CD14-positive monocyte (primary cell): ENCODE results near the gene TTC39B. TPM values are rescaled to one million over a fixed set of nuclear protein-coding genes. Genes with fewer than 3 reads are reported as not detected.

Experiments used
- DNase-seq, 3 donors: peaks; one replicate each; pipeline ENCODE4 v3.0.0-alpha.2; 2011 to 2022
- H2AFZ ChIP-seq: 2 replicates; pipeline ENCODE4 v1.6.0; 2012; ENCODE audit warnings: mild to moderate bottlenecking, low read depth, low read length, inconsistent platforms; ENCODE audit not compliant: insufficient read depth, poor library complexity, severe bottlenecking
- H3K27ac ChIP-seq, 2 donors: 1 replicate in 1 of 2; 2 replicates in 1 of 2; pipeline ENCODE4 v1.5.1; 2012 to 2013; ENCODE audit warnings: low read length in 2 of 2, control low read depth in 1 of 2, inconsistent platforms in 1 of 2, low read depth in 1 of 2, mild to moderate bottlenecking in 1 of 2
- H3K27me3 ChIP-seq, 2 donors: one replicate each; pipeline versions ENCODE4 v1.6.0 to v1.6.1; 2011 to 2013; ENCODE audit warnings: low read length in 2 of 2; ENCODE audit not compliant: control insufficient read depth in 2 of 2, insufficient read depth in 2 of 2
- H3K36me3 ChIP-seq, 2 donors: replicated peaks in 1 of 2; 1 replicate in 1 of 2; 2 replicates in 1 of 2; pipeline versions ENCODE4 v1.5.1 to v1.6.1; 2012 to 2013; ENCODE audit warnings: low read length in 2 of 2, control low read depth in 1 of 2, inconsistent platforms in 1 of 2, mild to moderate bottlenecking in 1 of 2; ENCODE audit not compliant: insufficient read depth in 2 of 2, control insufficient read depth in 1 of 2
- H3K4me1 ChIP-seq, 2 donors: 1 replicate in 1 of 2; 2 replicates in 1 of 2; pipeline versions ENCODE4 v1.5.1 to v1.6.1; 2012 to 2013; ENCODE audit warnings: low read length in 2 of 2, control low read depth in 1 of 2, inconsistent platforms in 1 of 2, mild to moderate bottlenecking in 1 of 2, moderate library complexity in 1 of 2; ENCODE audit not compliant: insufficient read depth in 2 of 2, control insufficient read depth in 1 of 2
- H3K4me2 ChIP-seq: replicated peaks from 2 replicates; pipeline ENCODE3; 2012; ENCODE audit warnings: low read length, moderate library complexity, mild to moderate bottlenecking; ENCODE audit not compliant: poor library complexity, severe bottlenecking; ENCODE audit errors: extremely low read depth
- H3K4me3 ChIP-seq, 3 experiments: fragments of 200-600 bp in 1 of 3; sonication (generic) in 1 of 3; replicated peaks in 1 of 3; 1 replicate in 2 of 3; 2 replicates in 1 of 3; pipeline ENCODE4 v1.5.1; 2011 to 2013; ENCODE audit warnings: low read length in 3 of 3, mild to moderate bottlenecking in 3 of 3, control low read depth in 2 of 3, low read depth in 2 of 3, inconsistent platforms in 1 of 3, moderate library complexity in 1 of 3
- H3K79me2 ChIP-seq: 2 replicates; pipeline ENCODE4 v1.6.0; 2012; ENCODE audit warnings: mild to moderate bottlenecking, control low read depth, inconsistent platforms, low read length, moderate library complexity; ENCODE audit not compliant: insufficient read depth
- H3K9ac ChIP-seq: 2 replicates; pipeline ENCODE4 v1.6.0; 2017; ENCODE audit warnings: low read length, mild to moderate bottlenecking; ENCODE audit not compliant: insufficient read depth, poor library complexity, severe bottlenecking
- H3K9me3 ChIP-seq, 2 donors: replicated peaks in 1 of 2; 1 replicate in 1 of 2; 2 replicates in 1 of 2; pipeline versions ENCODE4 v1.5.1 to v1.6.1; 2012 to 2013; ENCODE audit warnings: low read length in 2 of 2, control low read depth in 1 of 2; ENCODE audit not compliant: control insufficient read depth in 1 of 2, insufficient read depth in 1 of 2
- H4K20me1 ChIP-seq: 2 replicates; pipeline ENCODE4 v1.6.0; 2012; ENCODE audit warnings: mild to moderate bottlenecking, low read length, control low read depth, moderate library complexity; ENCODE audit not compliant: insufficient read depth
- H3K27ac Mint-ChIP-seq, 7 donors: one replicate each; pipeline ENCODE4 v1.8.0; 2020; ENCODE audit warnings: mild to moderate bottlenecking in 7 of 7, mixed read lengths in 7 of 7, moderate library complexity in 6 of 7, inconsistent platforms in 2 of 7
- H3K27me3 Mint-ChIP-seq, 3 donors: one replicate each; pipeline ENCODE4 v1.8.0; 2021 to 2022; ENCODE audit warnings: low read depth in 3 of 3, mild to moderate bottlenecking in 3 of 3, mixed read lengths in 3 of 3, moderate library complexity in 3 of 3, inconsistent platforms in 1 of 3
- H3K36me3 Mint-ChIP-seq, 2 donors: one replicate each; pipeline ENCODE4 v1.8.0; 2020; ENCODE audit warnings: mixed read lengths in 2 of 2, inconsistent platforms in 1 of 2, mild to moderate bottlenecking in 1 of 2
- H3K4me1 Mint-ChIP-seq: one replicate; pipeline ENCODE4 v1.8.0; 2020; ENCODE audit warnings: mild to moderate bottlenecking, mixed read lengths
- H3K4me3 Mint-ChIP-seq, 2 donors: one replicate each; pipeline ENCODE4 v1.8.0; 2020; ENCODE audit warnings: mild to moderate bottlenecking in 2 of 2, mixed read lengths in 2 of 2, moderate library complexity in 1 of 2
- H3K9me3 Mint-ChIP-seq, 7 donors: one replicate each; pipeline ENCODE4 v1.8.0; 2020 to 2022; ENCODE audit warnings: mixed read lengths in 7 of 7, mild to moderate bottlenecking in 6 of 7, moderate library complexity in 6 of 7, inconsistent platforms in 2 of 7
- WGBS: methylation state at CpG from one replicate; pipeline ENCODE4 v1.1.5; 2013; ENCODE audit warnings: missing lambda C conversion rate; ENCODE audit not compliant: insufficient coverage; 5-methylcytosine and 5-hydroxymethylcytosine counted together
- intact Hi-C, 2 donors: fragments of 100-400 bp; cut with micrococcal nuclease; formaldehyde crosslinking; loops; one replicate each; pipeline versions ENCODE4 v1.15.0 to v1.15.1; 2023
- polyA plus RNA-seq, 3 donors: library from polyadenylated mRNA; depleted of rRNA in 1 of 3; unstranded in 2 of 3; stranded (reverse) in 1 of 3; fragments of 300-500 nt in 2 of 3; fragments of >200 nt in 1 of 3; fragmentation: Illumina TruSeq in 2 of 3; gene quantifications; 1 replicate in 2 of 3; 2 replicates in 1 of 3; pipeline ENCODE4 v1.2.3, GENCODE V29; 2012 to 2021
- TF ChIP-seq, protein P1 (sequence below): fragments of 200-600 bp; IDR thresholded peaks from one replicate; pipeline ENCODE4 v1.8.0; 2022; ENCODE audit warnings: antibody characterized with exemption, mild to moderate bottlenecking

The TTC39B gene
- polyA plus RNA-seq, 3 donors: 0.87 to 5.3 (median 3.1) TPM

DNA sequence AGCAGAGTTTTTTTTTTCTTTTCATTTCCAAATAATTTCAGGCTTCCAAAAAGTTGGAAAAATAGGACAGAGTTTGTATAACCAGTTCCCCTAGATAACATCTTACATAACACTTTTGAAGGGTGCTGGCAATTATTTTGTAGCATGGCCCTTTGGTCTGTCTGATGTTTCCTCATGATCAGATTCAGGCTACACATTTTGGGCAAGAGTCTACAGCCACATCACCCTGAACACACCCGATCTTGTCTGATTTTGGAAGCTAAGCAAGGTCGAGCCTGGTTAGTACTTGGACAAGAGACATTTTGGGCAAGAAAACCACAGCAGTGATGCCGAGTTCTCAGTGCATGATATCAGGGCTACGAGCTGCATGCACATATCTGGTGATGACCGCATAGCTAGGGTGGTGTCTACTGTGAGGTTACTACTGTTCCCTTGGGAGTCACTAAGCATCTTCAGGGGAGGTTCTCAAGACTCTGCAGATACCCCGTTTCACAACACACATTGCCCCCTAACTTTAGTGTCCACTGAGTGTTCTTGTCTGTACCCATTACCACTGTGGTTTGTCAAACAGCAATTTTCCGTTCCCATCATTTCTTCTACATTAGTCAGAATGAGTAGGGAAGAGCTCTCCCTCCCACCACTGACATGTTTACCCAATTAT is 86.2 kb downstream of the TTC39B start:
- H3K79me2 ChIP-seq: no peaks in the 10 kb centered on the region
- peaks cover 0 to 2% (median 0%) of the 10 kb centered on the region in 3 donors for H3K27me3 Mint-ChIP-seq
- H3K27ac Mint-ChIP-seq: no peak overlapping the region
- no peaks in the 10 kb centered on the region for H3K9me3 ChIP-seq
- no peaks in the 10 kb centered on the region for H3K36me3 ChIP-seq
- H3K9me3 Mint-ChIP-seq: no peaks in the 10 kb centered on the region
- peaks cover 3 to 5% of the 10 kb centered on the region in 2 donors for H3K36me3 Mint-ChIP-seq
- H3K4me3 Mint-ChIP-seq: no peak overlapping the region
- H3K27ac ChIP-seq: no peak overlapping the region
- H3K9ac ChIP-seq: no peak overlapping the region
- H3K27me3 ChIP-seq: no peaks in the 10 kb centered on the region
- H3K4me1 ChIP-seq: no peaks in the 10 kb centered on the region
- H4K20me1 ChIP-seq: no peaks in the 10 kb centered on the region
- H3K4me1 Mint-ChIP-seq: peaks cover 1% of the 10 kb centered on the region
- TF ChIP-seq, protein P1, sequence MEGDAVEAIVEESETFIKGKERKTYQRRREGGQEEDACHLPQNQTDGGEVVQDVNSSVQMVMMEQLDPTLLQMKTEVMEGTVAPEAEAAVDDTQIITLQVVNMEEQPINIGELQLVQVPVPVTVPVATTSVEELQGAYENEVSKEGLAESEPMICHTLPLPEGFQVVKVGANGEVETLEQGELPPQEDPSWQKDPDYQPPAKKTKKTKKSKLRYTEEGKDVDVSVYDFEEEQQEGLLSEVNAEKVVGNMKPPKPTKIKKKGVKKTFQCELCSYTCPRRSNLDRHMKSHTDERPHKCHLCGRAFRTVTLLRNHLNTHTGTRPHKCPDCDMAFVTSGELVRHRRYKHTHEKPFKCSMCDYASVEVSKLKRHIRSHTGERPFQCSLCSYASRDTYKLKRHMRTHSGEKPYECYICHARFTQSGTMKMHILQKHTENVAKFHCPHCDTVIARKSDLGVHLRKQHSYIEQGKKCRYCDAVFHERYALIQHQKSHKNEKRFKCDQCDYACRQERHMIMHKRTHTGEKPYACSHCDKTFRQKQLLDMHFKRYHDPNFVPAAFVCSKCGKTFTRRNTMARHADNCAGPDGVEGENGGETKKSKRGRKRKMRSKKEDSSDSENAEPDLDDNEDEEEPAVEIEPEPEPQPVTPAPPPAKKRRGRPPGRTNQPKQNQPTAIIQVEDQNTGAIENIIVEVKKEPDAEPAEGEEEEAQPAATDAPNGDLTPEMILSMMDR: no peak
- no peak overlapping the region for H3K4me3 ChIP-seq
- no peak for DNase-seq
- H3K4me2 ChIP-seq: no peak overlapping the region
- 98% methylated on average over 6 of the region's 7 CpGs for WGBS
- intact Hi-C loops: no loop called here
- no peak overlapping the region for H2AFZ ChIP-seq

DNA sequence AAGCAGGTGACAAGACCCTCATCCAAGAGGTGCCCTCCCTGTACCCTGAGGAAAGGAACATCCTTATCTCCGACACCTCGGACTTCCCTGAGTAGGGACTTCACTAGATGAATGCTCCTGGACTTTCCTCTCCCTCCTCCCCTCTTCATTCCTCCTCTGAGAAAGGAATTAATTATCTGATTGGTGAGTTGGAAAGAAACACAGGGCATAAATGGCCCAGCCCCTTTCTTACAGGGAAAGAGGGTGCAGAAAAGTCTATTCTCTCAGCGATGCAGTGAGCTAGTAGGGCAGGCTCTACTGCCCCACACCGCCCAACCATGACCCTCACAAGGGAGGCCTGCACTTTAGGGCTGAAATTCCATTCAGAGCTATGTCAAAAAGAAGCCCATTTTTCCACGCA is 87.5 kb downstream of the TTC39B start:
- intact Hi-C loops: loop anchor here in 1 of 2 donors (10.0 kb wide), 1 partner anchor 385 kb away; no protein-coding TSS in a partner anchor
- TF ChIP-seq, protein P1: no peak

More for the DNA sequence above, 87.5 kb downstream of the TTC39B start:
- H3K4me3 Mint-ChIP-seq: no peak overlapping the region
- H3K36me3 Mint-ChIP-seq: peaks cover 2 to 5% of the 10 kb centered on the region in 2 donors
- Histone ChIP-seq H3K79me2 (no peaks in the 10 kb centered on the region), H3K4me1 (no peaks in the 10 kb centered on the region), H3K4me2 (no peak overlapping the region), H3K9me3 (no peaks in the 10 kb centered on the region), H3K4me3 (no peak overlapping the region), H3K27me3 (no peaks in the 10 kb centered on the region), H2AFZ (no peak overlapping the region), H4K20me1 (no peaks in the 10 kb centered on the region), H3K36me3 (no peaks in the 10 kb centered on the region), H3K9ac (no peak overlapping the region), H3K27ac (no peak overlapping the region)
- 93% methylated on average over 3 of the region's 5 CpGs for WGBS
- no peak for DNase-seq
- no peaks in the 10 kb centered on the region for H3K9me3 Mint-ChIP-seq
- no peak overlapping the region for H3K27ac Mint-ChIP-seq
- H3K27me3 Mint-ChIP-seq: peaks cover 0 to 2% (median 0%) of the 10 kb centered on the region in 3 donors
- peaks cover 1% of the 10 kb centered on the region for H3K4me1 Mint-ChIP-seq
